ENCODE measurements around the gene FCN1. TPM values are rescaled to one million over a fixed set of nuclear protein-coding genes. Genes with fewer than 3 reads are reported as not detected.
A peak's percentile ranks its signal among the peaks of the same experiment; 100 is the strongest.

The FCN1 gene
- total RNA-seq, 1 donor from 2014 or later = 2.9 TPM

GRCh38 chr9:134964271-134965055 lies 46.8 kb upstream of the FCN1 start:
- no peak for TF ChIP-seq CTCF (IDR thresholded peaks at IDR 0.05; ENCODE audit: borderline replicate concordance)
- Histone ChIP-seq H3K4me1 (peaks cover 32% of the 10 kb centered on the region), H3K27me3 (ENCODE audit: low read depth) (peaks cover 37% of the 10 kb centered on the region), H3K27ac (replicated peaks) (no peak overlapping the region), H3K9me3 (replicated peaks) (no peaks in the 10 kb centered on the region), H3K36me3 (no peaks in the 10 kb centered on the region), H3K4me3 (no peak overlapping the region)
- intact Hi-C loops (cut with micrococcal nuclease) = no loop called here
- no peak for DNase-seq

GRCh38 chr9:134963546-134963945 lies 45.8 kb upstream of the FCN1 start:
- Histone ChIP-seq H3K4me1 (peaks cover 32% of the 10 kb centered on the region), H3K27me3 (ENCODE audit: low read depth) (peaks cover 28% of the 10 kb centered on the region), H3K9me3 (replicated peaks) (no peaks in the 10 kb centered on the region), H3K4me3 (no peak overlapping the region), H3K36me3 (no peaks in the 10 kb centered on the region), H3K27ac (replicated peaks) (no peak overlapping the region)
- no peak for TF ChIP-seq CTCF (IDR thresholded peaks at IDR 0.05; ENCODE audit: borderline replicate concordance)
- DNase-seq = no peak
- intact Hi-C loops (cut with micrococcal nuclease) = no loop called here

- TF ChIP-seq CTCF (IDR thresholded peaks at IDR 0.05; ENCODE audit: borderline replicate concordance) = no peak
- intact Hi-C loops (cut with micrococcal nuclease) = no loop called here
- H3K36me3 ChIP-seq = no peaks in the 10 kb centered on the region
- H3K27ac ChIP-seq (replicated peaks) = no peak overlapping the region
- no peak for DNase-seq
- H3K27me3 ChIP-seq (ENCODE audit: low read depth) = peaks cover 22% of the 10 kb centered on the region
- no peak overlapping the region for H3K4me3 ChIP-seq
- H3K4me1 ChIP-seq = peaks cover 28% of the 10 kb centered on the region
- H3K9me3 ChIP-seq (replicated peaks) = no peaks in the 10 kb centered on the region
Measured at GRCh38 chr9:134962973-134963364, 45.3 kb upstream of the FCN1 start.

GRCh38 chr9:134962065-134962972 lies 44.6 kb upstream of the FCN1 start:
- intact Hi-C loops (cut with micrococcal nuclease) = no loop called here
- TF ChIP-seq CTCF (IDR thresholded peaks at IDR 0.05; ENCODE audit: borderline replicate concordance) = no peak
- no peaks in the 10 kb centered on the region for H3K9me3 ChIP-seq (replicated peaks)
- no peak overlapping the region for H3K4me3 ChIP-seq
- peaks cover 23% of the 10 kb centered on the region for H3K4me1 ChIP-seq
- no peak overlapping the region for H3K27ac ChIP-seq (replicated peaks)
- no peak for DNase-seq
- peaks cover 17% of the 10 kb centered on the region for H3K27me3 ChIP-seq (ENCODE audit: low read depth)
- H3K36me3 ChIP-seq = no peaks in the 10 kb centered on the region

GRCh38 chr9:134961331-134962064 lies 43.8 kb upstream of the FCN1 start:
- DNase-seq = peak; percentile 35
- no peak for TF ChIP-seq CTCF (IDR thresholded peaks at IDR 0.05; ENCODE audit: borderline replicate concordance)
- H3K27ac ChIP-seq (replicated peaks) = no peak overlapping the region
- H3K36me3 ChIP-seq = no peaks in the 10 kb centered on the region
- intact Hi-C loops (cut with micrococcal nuclease) = no loop called here
- H3K4me3 ChIP-seq = no peak overlapping the region
- H3K27me3 ChIP-seq (ENCODE audit: low read depth) = peaks cover 9% of the 10 kb centered on the region
- peaks cover 20% of the 10 kb centered on the region for H3K4me1 ChIP-seq
- no peaks in the 10 kb centered on the region for H3K9me3 ChIP-seq (replicated peaks)

Measured in left ventricle myocardium inferior (tissue), 1 donor.